Thymus (tissue), 14 donors: Measurements from ENCODE around the gene MRPL34. TPM values are rescaled to one million over a fixed set of nuclear protein-coding genes. Genes with fewer than 3 reads are reported as not detected.
A peak's percentile ranks its signal among the peaks of the same experiment; 100 is the strongest.

Experiments
- DNase-seq, 9 donors: peaks; one replicate each; pipeline ENCODE4 v3.0.0-alpha.2; 2013; ENCODE audit warnings: low spot score in 9 of 9, low read depth in 6 of 9, missing footprints in 1 of 9
- H3K27ac ChIP-seq, 2 donors: one replicate each; pipeline ENCODE4 v1.5.1; 2013; ENCODE audit warnings: control low read depth in 1 of 2, low read depth in 1 of 2, low read length in 1 of 2, mild to moderate bottlenecking in 1 of 2, moderate library complexity in 1 of 2
- H3K27me3 ChIP-seq, 2 donors: one replicate each; pipeline ENCODE4 v1.5.1; 2013; ENCODE audit warnings: low read length in 1 of 2; ENCODE audit not compliant: control insufficient read depth in 2 of 2, insufficient read depth in 1 of 2
- H3K36me3 ChIP-seq, 2 donors: one replicate each; pipeline ENCODE4 v1.5.1; 2013; ENCODE audit warnings: low read length in 1 of 2, mild to moderate bottlenecking in 1 of 2, moderate library complexity in 1 of 2; ENCODE audit not compliant: control insufficient read depth in 2 of 2, insufficient read depth in 2 of 2
- H3K4me1 ChIP-seq, 2 donors: one replicate each; pipeline ENCODE4 v1.5.1; 2013; ENCODE audit warnings: low read length in 2 of 2; ENCODE audit not compliant: control insufficient read depth in 2 of 2, insufficient read depth in 2 of 2
- H3K4me3 ChIP-seq, 2 donors: one replicate each; pipeline ENCODE4 v1.5.1; 2013; ENCODE audit warnings: low read length in 2 of 2, control low read depth in 1 of 2, mild to moderate bottlenecking in 1 of 2
- H3K9me3 ChIP-seq, 2 donors: one replicate each; pipeline ENCODE4 v1.5.1; 2013; ENCODE audit warnings: low read length in 1 of 2, mild to moderate bottlenecking in 1 of 2; ENCODE audit not compliant: control insufficient read depth in 2 of 2, insufficient read depth in 1 of 2
- WGBS: extraction: QIAGEN DNeasy Blood & Tissue Kit; methylation state at CpG from one replicate; pipeline ENCODE4 v1.1.7; 2013; 5-methylcytosine and 5-hydroxymethylcytosine counted together
- long read RNA-seq, 10 donors: transcript quantifications; one replicate each; lab custom pipeline, GENCODE V29; 2026
- polyA plus RNA-seq: library from polyadenylated mRNA; stranded (reverse); fragments of 200-250 nt; gene quantifications from one replicate; pipeline ENCODE4 v1.2.3, GENCODE V29; 2013
- total RNA-seq: library from RNA; stranded (reverse); fragments of 120-200 nt; gene quantifications from one replicate; pipeline ENCODE4 v1.2.4, GENCODE V29; 2013
- donor health status: healthy.

MRPL34 gene
- total RNA-seq, result 78.3 TPM
- 123 TPM for polyA plus RNA-seq
- long read RNA-seq, donor 1, partial matches to known transcripts, result 0 of 3 reads
- long read RNA-seq, donor 1, other reads (novel, unspliced or antisense), result 0 of 3 reads
- long read RNA-seq, donor 2, transcript MRPL34-201 (2 exons, 968 nt), result major isoform, 103 of 144 reads
- long read RNA-seq, donor 2, partial matches to known transcripts, result 11 of 144 reads
- long read RNA-seq, donor 2, other reads (novel, unspliced or antisense), result 29 of 144 reads
- long read RNA-seq, donor 3, transcript MRPL34-201 (2 exons, 968 nt), result major isoform, 121 of 132 reads
- long read RNA-seq, donor 3, partial matches to known transcripts, result 0 of 132 reads
- long read RNA-seq, donor 3, other reads (novel, unspliced or antisense), result 11 of 132 reads
- long read RNA-seq, donor 4, transcript MRPL34-201 (2 exons, 968 nt), result major isoform, 46 of 46 reads
- long read RNA-seq, donor 4, partial matches to known transcripts, result 0 of 46 reads
- long read RNA-seq, donor 4, other reads (novel, unspliced or antisense), result 0 of 46 reads
- long read RNA-seq, donor 5, transcript MRPL34-201 (2 exons, 968 nt), result major isoform, 142 of 143 reads
- long read RNA-seq, donor 5, partial matches to known transcripts, result 0 of 143 reads
- long read RNA-seq, donor 5, other reads (novel, unspliced or antisense), result 0 of 143 reads
- long read RNA-seq, donor 6, transcript MRPL34-201 (2 exons, 968 nt), result major isoform, 40 of 40 reads
- long read RNA-seq, donor 6, partial matches to known transcripts, result 0 of 40 reads
- long read RNA-seq, donor 6, other reads (novel, unspliced or antisense), result 0 of 40 reads
- long read RNA-seq, donor 7, transcript MRPL34-201 (2 exons, 968 nt), result major isoform, 83 of 83 reads
- long read RNA-seq, donor 7, partial matches to known transcripts, result 0 of 83 reads
- long read RNA-seq, donor 7, other reads (novel, unspliced or antisense), result 0 of 83 reads
- long read RNA-seq, donor 8, transcript MRPL34-201 (2 exons, 968 nt), result major isoform, 33 of 33 reads
- long read RNA-seq, donor 8, partial matches to known transcripts, result 0 of 33 reads
- long read RNA-seq, donor 8, other reads (novel, unspliced or antisense), result 0 of 33 reads
- long read RNA-seq, donor 9, transcript MRPL34-201 (2 exons, 968 nt), result major isoform, 35 of 35 reads
- long read RNA-seq, donor 9, partial matches to known transcripts, result 0 of 35 reads
- long read RNA-seq, donor 9, other reads (novel, unspliced or antisense), result 0 of 35 reads
- long read RNA-seq, donor 10, transcript MRPL34-201 (2 exons, 968 nt), result major isoform, 67 of 67 reads
- long read RNA-seq, donor 10, partial matches to known transcripts, result 0 of 67 reads
- long read RNA-seq, donor 10, other reads (novel, unspliced or antisense), result 0 of 67 reads

GRCh38 chr19:17305517-17306284 is at the start of gene MRPL34:
TSS of gene MRPL34 (plus strand) at chr19:17305872. CDS start at chr19:17305893, 21 bp downstream.
- peak within 1 kb of the TSS; percentile 90 to 96 for H3K27ac ChIP-seq
- peak; percentile 93 to 99 (median 96) for DNase-seq
- H3K36me3 ChIP-seq, result peaks cover 0 to 8% of the 10 kb centered on the region in 2 donors
- H3K4me1 ChIP-seq, result peaks cover 29 to 58% of the 10 kb centered on the region in 2 donors
- H3K4me3 ChIP-seq, result peak within 1 kb of the TSS; percentile 58 to 64
- H3K27me3 ChIP-seq, result no peaks in the 10 kb centered on the region
- under 1% methylated on average over 55 of the region's 55 CpGs for WGBS
- peaks cover 0 to 2% of the 10 kb centered on the region in 2 donors for H3K9me3 ChIP-seq

GRCh38 chr19:17256130-17256529 is 49.5 kb upstream of the MRPL34 start:
- Histone ChIP-seq H3K36me3 (no peaks in the 10 kb centered on the region), H3K27me3 (peaks cover 0 to 3% of the 10 kb centered on the region in 2 donors), H3K27ac (no peak overlapping the region), H3K4me3 (no peak overlapping the region), H3K9me3 (peaks cover 1 to 22% of the 10 kb centered on the region in 2 donors), H3K4me1 (no peaks in the 10 kb centered on the region)
- no peak for DNase-seq
- 88% methylated on average over 3 of the region's 3 CpGs for WGBS

GRCh38 chr19:17259118-17259780 is 46.4 kb upstream of the MRPL34 start:
- Histone ChIP-seq H3K27me3 (peaks cover 0 to 3% of the 10 kb centered on the region in 2 donors), H3K27ac (no peak overlapping the region), H3K36me3 (no peaks in the 10 kb centered on the region), H3K4me1 (no peaks in the 10 kb centered on the region), H3K9me3 (peaks cover 1 to 22% of the 10 kb centered on the region in 2 donors), H3K4me3 (no peak overlapping the region)
- WGBS, result 96% methylated on average over 9 of the region's 9 CpGs
- DNase-seq, result no peak

GRCh38 chr19:17259934-17260333 is 45.7 kb upstream of the MRPL34 start:
- H3K36me3 ChIP-seq, result no peaks in the 10 kb centered on the region
- H3K4me1 ChIP-seq, result peaks cover 0 to 5% of the 10 kb centered on the region in 2 donors
- WGBS, result 74% methylated on average over 1 of the region's 1 CpG

GRCh38 chr19:17260842-17261325 is 44.8 kb upstream of the MRPL34 start:
- no peaks in the 10 kb centered on the region for H3K27me3 ChIP-seq
- H3K9me3 ChIP-seq, result peaks cover 1 to 22% of the 10 kb centered on the region in 2 donors
- no peak overlapping the region for H3K27ac ChIP-seq
- WGBS, result 39% methylated on average over 15 of the region's 15 CpGs
- peak; percentile 56 to 89 (median 76) for DNase-seq
- no peak overlapping the region for H3K4me3 ChIP-seq
- peaks cover 0 to 9% of the 10 kb centered on the region in 2 donors for H3K4me1 ChIP-seq
- no peaks in the 10 kb centered on the region for H3K36me3 ChIP-seq

More at GRCh38 chr19:17259934-17260333, 45.7 kb upstream of the MRPL34 start:
- Histone ChIP-seq H3K9me3 (peaks cover 1 to 22% of the 10 kb centered on the region in 2 donors), H3K4me3 (no peak overlapping the region), H3K27me3 (peaks cover 0 to 3% of the 10 kb centered on the region in 2 donors), H3K27ac (no peak overlapping the region)
- no peak for DNase-seq

- Histone ChIP-seq H3K27me3 (no peaks in the 10 kb centered on the region), H3K4me3 (no peak overlapping the region), H3K9me3 (peaks cover 1 to 22% of the 10 kb centered on the region in 2 donors), H3K36me3 (no peaks in the 10 kb centered on the region), H3K27ac (no peak overlapping the region), H3K4me1 (peaks cover under 1 to 18% of the 10 kb centered on the region in 2 donors)
- WGBS, result 95% methylated on average over 16 of the region's 16 CpGs
- no peak for DNase-seq
Observed at GRCh38 chr19:17262557-17262956, 43.1 kb upstream of the MRPL34 start.

- H3K4me3 ChIP-seq, result no peak overlapping the region
- H3K36me3 ChIP-seq, result peaks cover 3 to 4% of the 10 kb centered on the region in 2 donors
- H3K4me1 ChIP-seq, result peaks cover 7 to 26% of the 10 kb centered on the region in 2 donors
- no peaks in the 10 kb centered on the region for H3K27me3 ChIP-seq
- peaks cover 1 to 17% of the 10 kb centered on the region in 2 donors for H3K9me3 ChIP-seq
- no peak for DNase-seq
- no peak overlapping the region for H3K27ac ChIP-seq
- 95% methylated on average over 23 of the region's 23 CpGs for WGBS
Observed at GRCh38 chr19:17263712-17264640, 41.7 kb upstream of the MRPL34 start.
